Neural progenitor cell (in vitro differentiated cells): ENCODE data around the gene BICDL1.

ENCODE experiments used
- CTCF ChIP-seq: fragments of 200-600 bp; sonication (generic); IDR thresholded peaks from 2 replicates; pipeline ENCODE4 v1.5.1; 2017; ENCODE audit warnings: antibody characterized with exemption, mild to moderate bottlenecking
- EZH2 ChIP-seq: fragments of 200-600 bp; sonication (generic); IDR thresholded peaks from 2 replicates; pipeline ENCODE4 v1.6.1; 2017; ENCODE audit warnings: antibody characterized with exemption, mild to moderate bottlenecking, moderate library complexity
- EZH2phosphoT487 ChIP-seq: fragments of 200-600 bp; sonication (generic); IDR thresholded peaks from 2 replicates; pipeline ENCODE4 v1.6.1; 2017; ENCODE audit warnings: antibody characterized with exemption

DNA sequence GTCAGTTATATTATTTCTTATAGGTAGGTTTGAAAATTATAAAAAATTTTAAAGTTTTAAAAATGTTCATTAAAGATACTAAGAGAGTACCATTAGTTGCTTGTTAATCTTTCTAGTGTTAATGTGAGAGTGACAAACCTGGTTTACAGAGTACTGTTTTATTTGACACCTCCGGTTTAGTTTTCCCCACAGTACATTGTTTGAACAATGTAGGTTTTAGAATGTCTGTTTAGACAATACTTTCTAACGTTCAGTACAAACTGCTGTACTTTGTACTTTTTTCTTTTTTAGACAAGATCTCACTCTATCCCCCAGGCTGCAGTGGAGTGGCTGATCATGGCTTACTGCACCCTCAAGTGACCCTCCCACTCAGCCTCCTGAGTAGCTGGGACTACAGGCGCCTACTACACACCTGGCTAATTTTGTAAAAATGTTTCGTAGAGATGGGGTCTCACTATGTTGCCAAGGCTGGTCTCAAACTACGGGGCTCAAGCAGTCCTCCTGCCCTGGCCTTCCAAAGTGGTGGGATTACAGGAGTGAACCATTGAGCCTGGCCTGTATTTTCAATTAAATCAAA is 3.2 kb downstream of the BICDL1 start:
- no peak for TF ChIP-seq EZH2phosphoT487
- TF ChIP-seq CTCF = no peak
- TF ChIP-seq EZH2 = no peak
